GM18508 (cell line): ENCODE results near the gene KCNAB1.
"Not testable (repeated sequence)": the region's sequence is repeated elsewhere in the genome, so short reads cannot be mapped to it uniquely, and the experiment has no call there.

Experiments used
- ATAC-seq: cut with Tn5 transposase; IDR thresholded peaks from one replicate; pipeline ENCODE4 v1.9.1; 2021; ENCODE audit warnings: moderate number of reproducible peaks; ENCODE audit not compliant: insufficient read depth, unreplicated experiment

KCNAB1 gene

GRCh38 chr3:156120528-156121251, at the start of gene KCNAB1:
Gene KCNAB1, plus strand, starts transcription at chr3:156120578.
- ATAC-seq: no peak

GRCh38 chr3:156071031-156071430, 49.3 kb upstream of the KCNAB1 start:
- no peak for ATAC-seq

GRCh38 chr3:156072950-156073657, 47.3 kb upstream of the KCNAB1 start:
- not testable (repeated sequence) for ATAC-seq

GRCh38 chr3:156090126-156090525, 30.3 kb upstream of the KCNAB1 start:
- no peak for ATAC-seq

- no peak for ATAC-seq
These were observed 26.4 kb upstream of the KCNAB1 start for GRCh38 chr3:156093964-156094363.

- no peak for ATAC-seq
These were observed 26.0 kb upstream of the KCNAB1 start for GRCh38 chr3:156094391-156094790.

- ATAC-seq: not testable (repeated sequence)
These were observed 24.7 kb upstream of the KCNAB1 start for GRCh38 chr3:156095652-156096051.

- peak; percentile 81 for ATAC-seq
These were observed 21.8 kb upstream of the KCNAB1 start for GRCh38 chr3:156098437-156099035.

- ATAC-seq: not testable (repeated sequence)
These were observed 21.0 kb upstream of the KCNAB1 start for GRCh38 chr3:156099348-156099747.

- not testable (repeated sequence) for ATAC-seq
These were observed 20.4 kb upstream of the KCNAB1 start for GRCh38 chr3:156099984-156100383.

- ATAC-seq: no peak
These were observed 18.0 kb upstream of the KCNAB1 start for GRCh38 chr3:156102267-156102931.

GRCh38 chr3:156106721-156107373, 13.5 kb upstream of the KCNAB1 start:
- no peak for ATAC-seq

- ATAC-seq: no peak
These were observed 12.9 kb upstream of the KCNAB1 start for GRCh38 chr3:156107504-156107903.

GRCh38 chr3:156108616-156109015, 11.8 kb upstream of the KCNAB1 start:
- no peak for ATAC-seq

- ATAC-seq: no peak
These were observed 10.4 kb upstream of the KCNAB1 start for GRCh38 chr3:156109989-156110388.

- ATAC-seq: no peak
These were observed 6.1 kb downstream of the KCNAB1 start for GRCh38 chr3:156126467-156126866.

- no peak for ATAC-seq
These were observed 10.9 kb downstream of the KCNAB1 start for GRCh38 chr3:156131241-156131640.

- no peak for ATAC-seq
These were observed 11.4 kb downstream of the KCNAB1 start for GRCh38 chr3:156131799-156132198.

- ATAC-seq: no peak
These were observed 11.9 kb downstream of the KCNAB1 start for GRCh38 chr3:156132313-156132712.

GRCh38 chr3:156133076-156133475, 12.7 kb downstream of the KCNAB1 start:
- no peak for ATAC-seq
